ENCODE results near the gene RNF41. TPM values are rescaled to one million over a fixed set of nuclear protein-coding genes. Genes with fewer than 3 reads are reported as not detected.

RNF41 gene
- total and polyA plus RNA-seq, 2 of the 13 experiments (the other 11 are each of a cell fraction or from before 2014, with no cell fraction given), result 27.1 to 39.4 TPM

DNA sequence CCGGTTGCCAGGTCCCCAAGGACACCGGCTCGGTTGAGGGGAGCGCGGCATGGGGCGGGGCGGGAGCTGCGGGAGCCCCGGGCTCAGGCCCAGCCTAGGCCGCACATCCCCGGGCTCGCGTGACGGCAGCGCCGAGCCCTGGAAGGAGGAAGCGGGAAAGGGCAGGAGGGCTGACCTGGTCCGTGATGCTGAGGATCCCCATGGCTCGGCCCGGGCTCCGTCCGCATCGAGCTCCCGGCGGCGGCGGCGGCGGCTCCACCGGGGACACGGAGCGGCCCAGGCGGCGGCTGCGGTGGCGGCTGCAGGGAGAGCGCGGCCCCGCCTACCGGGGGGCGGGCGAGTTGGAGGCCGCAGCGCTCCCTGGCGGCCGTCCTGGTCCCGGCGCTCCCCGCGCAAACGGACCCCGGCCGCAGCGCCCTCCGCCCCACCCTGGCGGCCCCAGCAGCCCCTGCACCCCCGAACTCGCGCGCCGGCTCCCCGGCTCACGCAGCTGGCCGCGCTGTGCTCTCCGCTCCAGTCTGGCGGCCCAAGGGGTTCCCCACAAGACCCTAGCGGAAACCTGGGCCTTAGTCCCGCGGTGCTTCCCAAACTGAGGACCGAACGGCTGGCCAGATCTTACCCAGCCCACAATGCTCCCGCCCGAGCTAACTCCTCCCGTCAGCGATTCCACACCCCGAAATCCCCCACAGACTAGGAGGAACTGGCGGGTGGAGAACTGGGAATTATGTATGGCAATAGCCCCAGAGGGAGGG lies 36.5 kb upstream of the RNF41 start, which contains the start of gene ANKRD52 (continued):
- TF ChIP-seq REST (IDR thresholded peaks at IDR 0.05; ENCODE audit: borderline replicate concordance in 1 of 2, low read depth in 1 of 2, low read length in 2 of 2), result no peak
- peak; percentile 86 for TF ChIP-seq HES4 (CRISPR knock-in tag; IDR thresholded peaks at IDR 0.05; ENCODE audit: borderline replicate concordance)
- TF ChIP-seq RORA (CRISPR knock-in tag; IDR thresholded peaks at IDR 0.05), result no peak
- no peak for TF ChIP-seq PRPF4 (IDR thresholded peaks at IDR 0.05; ENCODE audit: low read depth, low read length, poor library complexity, severe bottlenecking)
- TF ChIP-seq DDIT3 (CRISPR knock-in tag; IDR thresholded peaks at IDR 0.05), result no peak
- TF ChIP-seq MED8 (CRISPR knock-in tag; IDR thresholded peaks at IDR 0.05; ENCODE audit: insufficient replicate concordance), result no peak
- TF ChIP-seq GTF3A (CRISPR knock-in tag; conservative IDR thresholded peaks at IDR 0.05), result no peak
- TF ChIP-seq RFX5 (IDR thresholded peaks at IDR 0.05; ENCODE audit: low read depth, low read length), result no peak
- no peak for TF ChIP-seq TEAD3 (CRISPR knock-in tag; optimal IDR thresholded peaks at IDR 0.05; ENCODE audit: borderline replicate concordance)
- no peak for TF ChIP-seq CBX5 (CRISPR knock-in tag; IDR thresholded peaks at IDR 0.05; ENCODE audit: borderline replicate concordance)
- no peak; the same call in 1 of the 2 replicates for TF ChIP-seq ZGPAT (CRISPR knock-in tag; IDR thresholded peaks at IDR 0.05)
- TF ChIP-seq GATA4 (IDR thresholded peaks at IDR 0.05; ENCODE audit: borderline replicate concordance, low read depth), result peak; percentile 25; the same call in 1 of the 2 replicates
- no peak for TF ChIP-seq NFE2L2 (IDR thresholded peaks at IDR 0.05; ENCODE audit: low read length)
- TF ChIP-seq TAF1 (CRISPR knock-in tag; IDR thresholded peaks at IDR 0.05), result no peak
- peak; percentile 24; the same call in 1 of the 2 replicates for TF ChIP-seq STAG1 (CRISPR knock-in tag; IDR thresholded peaks at IDR 0.05)
- no peak for TF ChIP-seq ZBTB25 (CRISPR knock-in tag; IDR thresholded peaks at IDR 0.05)
- no peak for TF ChIP-seq ARID2 (CRISPR knock-in tag; IDR thresholded peaks at IDR 0.05; ENCODE audit: borderline replicate concordance)
- TF ChIP-seq PHF5A (CRISPR knock-in tag; IDR thresholded peaks at IDR 0.05; ENCODE audit: low read depth, unreplicated experiment), result no peak
- TF ChIP-seq ZNF816 (CRISPR knock-in tag; IDR thresholded peaks at IDR 0.05; ENCODE audit: borderline replicate concordance), result no peak
- no peak for TF ChIP-seq MNT (IDR thresholded peaks at IDR 0.05)
- no peak for TF ChIP-seq HDAC2 (CRISPR knock-in tag; IDR thresholded peaks at IDR 0.05)
- no peak for TF ChIP-seq NFE2L1 (CRISPR knock-in tag; IDR thresholded peaks at IDR 0.05; ENCODE audit: borderline replicate concordance)

All from HepG2 (cell line).